ENCODE measurements around the gene ANTXR2. TPM values are rescaled to one million over a fixed set of nuclear protein-coding genes. Genes with fewer than 3 reads are reported as not detected.

ANTXR2 gene
- total and polyA plus RNA-seq, 4 experiments from 2014 or later: 88.1 to 91.6 (median 90.7) TPM

DNA sequence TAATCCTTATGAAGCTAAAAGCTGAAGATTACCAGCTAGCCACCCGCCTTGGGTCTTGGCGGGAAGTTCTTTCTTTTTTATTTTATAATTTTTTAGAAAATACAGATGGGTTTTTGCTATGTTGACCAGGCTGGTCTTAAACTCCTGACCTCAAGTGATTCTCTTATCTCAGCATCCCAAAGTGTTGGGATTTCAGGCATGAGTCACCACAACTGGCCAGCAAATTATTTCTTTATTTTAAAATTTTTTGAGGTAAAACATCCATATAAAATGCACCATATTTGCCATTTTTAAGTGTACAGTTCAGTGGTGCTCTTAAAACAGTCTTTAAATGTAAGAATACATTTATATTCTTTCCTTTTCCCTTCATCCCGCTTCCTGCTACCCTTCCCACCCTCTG, 40.6 kb upstream of the ANTXR2 start:
- Histone ChIP-seq H3K4me1 (ENCODE audit: insufficient read depth, low read length) (no peaks in the 10 kb centered on the region), H3K36me3 (ENCODE audit: insufficient read depth, low read length) (no peaks in the 10 kb centered on the region), H3K9me3 (ENCODE audit: control insufficient read depth in 1 of 2, low read length in 2 of 2) (no peaks in the 10 kb centered on the region), H3K27ac (ENCODE audit: low read depth, low read length) (no peak overlapping the region), H3K27me3 (ENCODE audit: insufficient read depth, low read length) (no peaks in the 10 kb centered on the region), H3K4me3 (ENCODE audit: low read length in 2 of 2) (no peak overlapping the region)
- Mint-ChIP-seq H3K36me3 (peaks cover 0 to 7% of the 10 kb centered on the region in 2 donors), H3K27me3 (no peaks in the 10 kb centered on the region), H3K4me1 (no peaks in the 10 kb centered on the region), H3K27ac (no peak overlapping the region), H3K9me3 (peaks cover 0 to 12% (median 8%) of the 10 kb centered on the region in 8 donors), H3K4me3 (no peak overlapping the region)
- CTCF ChIA-PET (ENCODE audit: partially characterized antibody): interaction anchor here (0.8 to 4.0 kb wide), 2 partner anchors 11 to 12 kb away, joined by 3 to 14 read pairs; no protein-coding TSS in a partner anchor
- intact Hi-C loops (cut with micrococcal nuclease): no loop called here
- no peak for DNase-seq
- POLR2A ChIA-PET (ENCODE audit: partially characterized antibody): interaction anchor here (0.8 kb wide), 1 partner anchor 12 kb away, joined by 3 read pairs; no protein-coding TSS in a partner anchor

DNA sequence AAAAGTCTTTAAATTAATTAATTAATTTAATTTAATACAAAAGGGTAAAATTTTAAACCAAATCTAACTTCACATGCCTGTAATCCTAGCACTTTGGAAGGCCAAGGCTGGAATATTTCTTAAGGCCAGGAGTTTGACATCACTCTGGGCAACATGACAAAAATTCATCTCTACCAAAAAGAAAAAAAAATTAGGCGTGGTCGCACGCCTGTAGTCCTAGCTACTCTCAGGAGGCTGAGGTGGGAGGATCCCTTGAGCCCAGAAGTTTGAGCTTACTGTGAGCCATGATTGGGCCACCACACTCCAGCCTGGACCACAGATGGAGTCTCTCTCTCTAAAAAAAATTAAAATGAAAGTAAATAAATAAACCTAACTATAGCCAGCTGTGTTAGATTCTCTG, 39.2 kb upstream of the ANTXR2 start:
- peaks cover 0 to 4% of the 10 kb centered on the region in 2 donors for H3K36me3 Mint-ChIP-seq
- CTCF ChIA-PET (ENCODE audit: partially characterized antibody): no interaction called here
- Histone ChIP-seq H3K27me3 (ENCODE audit: insufficient read depth, low read length) (no peaks in the 10 kb centered on the region), H3K27ac (ENCODE audit: low read depth, low read length) (no peak overlapping the region), H3K4me3 (ENCODE audit: low read length in 2 of 2) (no peak overlapping the region), H3K36me3 (ENCODE audit: insufficient read depth, low read length) (no peaks in the 10 kb centered on the region), H3K9me3 (ENCODE audit: control insufficient read depth in 1 of 2, low read length in 2 of 2) (no peaks in the 10 kb centered on the region), H3K4me1 (ENCODE audit: insufficient read depth, low read length) (no peaks in the 10 kb centered on the region)
- H3K9me3 Mint-ChIP-seq: peaks cover 0 to 5% (median 4%) of the 10 kb centered on the region in 8 donors
- intact Hi-C loops (cut with micrococcal nuclease): no loop called here
- H3K27ac Mint-ChIP-seq: no peak overlapping the region
- no peaks in the 10 kb centered on the region for H3K27me3 Mint-ChIP-seq
- POLR2A ChIA-PET (ENCODE audit: partially characterized antibody): no interaction called here
- no peaks in the 10 kb centered on the region for H3K4me1 Mint-ChIP-seq
- no peak for DNase-seq
- no peak overlapping the region for H3K4me3 Mint-ChIP-seq

- no peaks in the 10 kb centered on the region for H3K36me3 ChIP-seq (ENCODE audit: insufficient read depth, low read length)
- Mint-ChIP-seq H3K9me3 (peaks cover 0 to 14% (median 12%) of the 10 kb centered on the region in 8 donors), H3K4me3 (no peak overlapping the region), H3K27me3 (no peaks in the 10 kb centered on the region), H3K36me3 (peaks cover 4 to 14% of the 10 kb centered on the region in 2 donors), H3K27ac (no peak overlapping the region), H3K4me1 (no peaks in the 10 kb centered on the region)
- POLR2A ChIA-PET (ENCODE audit: partially characterized antibody): no interaction called here
- no peak for DNase-seq
- no peaks in the 10 kb centered on the region for H3K4me1 ChIP-seq (ENCODE audit: insufficient read depth, low read length)
- no peak overlapping the region for H3K4me3 ChIP-seq (ENCODE audit: low read length in 2 of 2)
- CTCF ChIA-PET (ENCODE audit: partially characterized antibody): no interaction called here
- intact Hi-C loops (cut with micrococcal nuclease): no loop called here
- no peaks in the 10 kb centered on the region for H3K27me3 ChIP-seq (ENCODE audit: insufficient read depth, low read length)
- no peaks in the 10 kb centered on the region for H3K9me3 ChIP-seq (ENCODE audit: control insufficient read depth in 1 of 2, low read length in 2 of 2)
- no peak overlapping the region for H3K27ac ChIP-seq (ENCODE audit: low read depth, low read length)
Measured at GRCh38 chr4:80111276-80111675, 38.2 kb upstream of the ANTXR2 start.

DNA sequence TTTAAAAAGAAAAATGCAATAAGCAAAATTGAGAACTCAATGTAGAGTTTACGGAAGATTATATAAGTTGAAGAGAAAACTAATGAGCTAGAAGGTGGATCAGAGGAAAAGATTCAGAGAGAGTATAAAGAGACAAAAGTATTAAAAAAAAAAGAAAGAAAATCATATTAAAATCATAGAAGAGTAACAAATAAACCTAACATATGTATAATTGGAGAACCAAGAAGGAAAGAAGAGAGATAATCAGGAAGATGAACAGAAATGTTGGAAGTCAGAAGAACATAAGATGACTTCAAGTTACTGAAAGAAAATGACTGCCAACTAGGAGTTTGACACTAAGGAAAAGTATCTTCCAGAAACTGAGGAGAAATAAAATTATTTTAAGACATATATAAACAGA, 34.3 kb upstream of the ANTXR2 start:
- H3K36me3 Mint-ChIP-seq: peaks cover 7 to 14% of the 10 kb centered on the region in 2 donors
- H3K36me3 ChIP-seq (ENCODE audit: insufficient read depth, low read length): no peaks in the 10 kb centered on the region
- H3K27ac Mint-ChIP-seq: no peak overlapping the region
- ChIA-PET POLR2A (ENCODE audit: partially characterized antibody) (no interaction called here), CTCF (ENCODE audit: partially characterized antibody) (interaction anchor here (2.4 kb wide), 1 partner anchor 18 kb away, joined by 9 read pairs; no protein-coding TSS in a partner anchor)
- no peak overlapping the region for H3K4me3 Mint-ChIP-seq
- no peaks in the 10 kb centered on the region for H3K4me1 Mint-ChIP-seq
- no peaks in the 10 kb centered on the region for H3K4me1 ChIP-seq (ENCODE audit: insufficient read depth, low read length)
- intact Hi-C loops (cut with micrococcal nuclease): no loop called here
- DNase-seq: no peak
- no peak overlapping the region for H3K27ac ChIP-seq (ENCODE audit: low read depth, low read length)
- peaks cover 0 to 20% (median 15%) of the 10 kb centered on the region in 8 donors for H3K9me3 Mint-ChIP-seq
- no peak overlapping the region for H3K4me3 ChIP-seq (ENCODE audit: low read length in 2 of 2)
- no peaks in the 10 kb centered on the region for H3K27me3 ChIP-seq (ENCODE audit: insufficient read depth, low read length)
- no peaks in the 10 kb centered on the region for H3K9me3 ChIP-seq (ENCODE audit: control insufficient read depth in 1 of 2, low read length in 2 of 2)
- no peaks in the 10 kb centered on the region for H3K27me3 Mint-ChIP-seq

- H3K4me3 Mint-ChIP-seq: no peak overlapping the region
- POLR2A ChIA-PET (ENCODE audit: partially characterized antibody): interaction anchor here (1.5 kb wide), 1 partner anchor 10 kb away, joined by 3 read pairs; no protein-coding TSS in a partner anchor
Measured at GRCh38 chr4:80104927-80105326, 31.9 kb upstream of the ANTXR2 start.

GRCh38 chr4:80103629-80104028, 30.6 kb upstream of the ANTXR2 start:
- H3K9me3 Mint-ChIP-seq: peaks cover 0 to 20% (median 15%) of the 10 kb centered on the region in 8 donors
- H3K4me1 ChIP-seq (ENCODE audit: insufficient read depth, low read length): no peaks in the 10 kb centered on the region
- H3K27ac Mint-ChIP-seq: no peak overlapping the region
- H3K27me3 ChIP-seq (ENCODE audit: insufficient read depth, low read length): no peaks in the 10 kb centered on the region
- H3K27me3 Mint-ChIP-seq: no peaks in the 10 kb centered on the region
- H3K4me3 ChIP-seq (ENCODE audit: low read length in 2 of 2): no peak overlapping the region
- H3K27ac ChIP-seq (ENCODE audit: low read depth, low read length): no peak overlapping the region
- ChIA-PET POLR2A (ENCODE audit: partially characterized antibody) (no interaction called here), CTCF (ENCODE audit: partially characterized antibody) (interaction anchor here (1.2 kb wide), 1 partner anchor 22 kb away, joined by 4 read pairs; no protein-coding TSS in a partner anchor)
- no peaks in the 10 kb centered on the region for H3K36me3 ChIP-seq (ENCODE audit: insufficient read depth, low read length)
- no peaks in the 10 kb centered on the region for H3K9me3 ChIP-seq (ENCODE audit: control insufficient read depth in 1 of 2, low read length in 2 of 2)
- DNase-seq: no peak
- no peak overlapping the region for H3K4me3 Mint-ChIP-seq
- peaks cover 7 to 14% of the 10 kb centered on the region in 2 donors for H3K36me3 Mint-ChIP-seq
- peaks cover 2 to 13% (median 9%) of the 10 kb centered on the region in 4 donors for H3K4me1 Mint-ChIP-seq
- intact Hi-C loops (cut with micrococcal nuclease): no loop called here

More at GRCh38 chr4:80104927-80105326, 31.9 kb upstream of the ANTXR2 start:
- H3K27ac Mint-ChIP-seq: no peak overlapping the region
- peaks cover 7 to 14% of the 10 kb centered on the region in 2 donors for H3K36me3 Mint-ChIP-seq
- Histone ChIP-seq H3K4me1 (ENCODE audit: insufficient read depth, low read length) (no peaks in the 10 kb centered on the region), H3K9me3 (ENCODE audit: control insufficient read depth in 1 of 2, low read length in 2 of 2) (no peaks in the 10 kb centered on the region), H3K4me3 (ENCODE audit: low read length in 2 of 2) (no peak overlapping the region), H3K27ac (ENCODE audit: low read depth, low read length) (no peak overlapping the region), H3K27me3 (ENCODE audit: insufficient read depth, low read length) (no peaks in the 10 kb centered on the region), H3K36me3 (ENCODE audit: insufficient read depth, low read length) (no peaks in the 10 kb centered on the region)
- no peak for DNase-seq
- CTCF ChIA-PET (ENCODE audit: partially characterized antibody): interaction anchor here (0.7 to 1.2 kb wide), 2 partner anchors 21 to 115 kb away, joined by 3 read pairs; no protein-coding TSS in a partner anchor
- no peaks in the 10 kb centered on the region for H3K27me3 Mint-ChIP-seq
- intact Hi-C loops (cut with micrococcal nuclease): no loop called here
- H3K9me3 Mint-ChIP-seq: peaks cover 0 to 20% (median 15%) of the 10 kb centered on the region in 8 donors
- H3K4me1 Mint-ChIP-seq: peaks cover 2 to 13% (median 9%) of the 10 kb centered on the region in 4 donors

DNA sequence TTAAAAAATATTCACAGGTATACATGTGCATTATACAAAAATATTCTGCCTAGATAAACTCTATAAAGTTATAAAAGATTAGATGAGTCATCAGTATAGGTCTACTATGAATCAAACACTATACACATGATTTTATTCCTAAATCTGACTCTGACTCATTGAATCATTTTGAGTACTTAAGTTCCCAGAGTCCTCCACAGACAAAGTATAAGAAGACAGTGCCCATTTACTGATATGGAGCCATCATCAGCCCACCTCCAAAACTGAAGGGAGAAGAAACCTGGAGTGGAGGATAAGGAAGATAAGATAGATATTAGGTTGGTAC, 28.7 kb upstream of the ANTXR2 start:
- Mint-ChIP-seq H3K27me3 (no peaks in the 10 kb centered on the region), H3K4me1 (peaks cover 2 to 13% (median 9%) of the 10 kb centered on the region in 4 donors), H3K4me3 (no peak overlapping the region), H3K27ac (peak overlapping the region in 5 of 7 donors; percentile 1 to 63 (median 30)), H3K36me3 (peaks cover 5 to 6% of the 10 kb centered on the region in 2 donors), H3K9me3 (peaks cover 0 to 11% (median 8%) of the 10 kb centered on the region in 8 donors)
- H3K9me3 ChIP-seq (ENCODE audit: control insufficient read depth in 1 of 2, low read length in 2 of 2): no peaks in the 10 kb centered on the region
- POLR2A ChIA-PET (ENCODE audit: partially characterized antibody): interaction anchor here (0.7 to 0.9 kb wide), 2 partner anchors 29 to 34 kb away, joined by 3 read pairs; no protein-coding TSS in a partner anchor
- H3K27ac ChIP-seq (ENCODE audit: low read depth, low read length): no peak overlapping the region
- no peaks in the 10 kb centered on the region for H3K4me1 ChIP-seq (ENCODE audit: insufficient read depth, low read length)
- DNase-seq: no peak
- H3K36me3 ChIP-seq (ENCODE audit: insufficient read depth, low read length): no peaks in the 10 kb centered on the region
- intact Hi-C loops (cut with micrococcal nuclease): no loop called here
- no peak overlapping the region for H3K4me3 ChIP-seq (ENCODE audit: low read length in 2 of 2)
- CTCF ChIA-PET (ENCODE audit: partially characterized antibody): no interaction called here
- no peaks in the 10 kb centered on the region for H3K27me3 ChIP-seq (ENCODE audit: insufficient read depth, low read length)

All from CD4-positive, alpha-beta memory T cell (primary cell).